SK-N-MC (cell line): Measurements from ENCODE around the gene RNF13.

Experiments used
- DNase-seq: peaks from one replicate; pipeline ENCODE4 v3.0.0-alpha.2; 2011; ENCODE audit warnings: low read depth, low spot score
- H3K27ac ChIP-seq: fragments of 200-600 bp; sonication (generic); 2 replicates; pipeline ENCODE4 v1.5.1; 2016; ENCODE audit warnings: mixed run types
- H3K36me3 ChIP-seq: fragments of 200-600 bp; sonication (generic); 2 replicates; pipeline ENCODE4 v1.6.1; 2017; ENCODE audit warnings: antibody characterized with exemption, low read length, mixed read lengths; ENCODE audit not compliant: insufficient read depth
- H3K4me3 ChIP-seq: fragments of 200-600 bp; sonication (generic); 2 replicates; pipeline ENCODE4 v1.5.1; 2016
- H3K9ac ChIP-seq: fragments of 200-600 bp; sonication (generic); 2 replicates; pipeline ENCODE4 v1.8.0; 2017; ENCODE audit warnings: mixed run types, mixed read lengths; ENCODE audit not compliant: insufficient read length
- H3K9me3 ChIP-seq: fragments of 200-600 bp; sonication (generic); 2 replicates; pipeline ENCODE4 v1.6.1; 2017; ENCODE audit warnings: low read depth, mild to moderate bottlenecking, antibody characterized with exemption, low read length, moderate library complexity, mixed read lengths
- EZH2 ChIP-seq: fragments of 200-600 bp; sonication (generic); IDR thresholded peaks from one replicate; pipeline ENCODE4 v1.6.1; 2017; ENCODE audit warnings: antibody characterized with exemption
- FOXP2 ChIP-seq: optimal IDR thresholded peaks from 2 replicates; pipeline ENCODE3; 2011; ENCODE audit warnings: mild to moderate bottlenecking, moderate library complexity; ENCODE audit not compliant: insufficient read depth; ENCODE audit errors: extremely low read length, control extremely low read depth
- POLR2AphosphoS5 ChIP-seq: IDR thresholded peaks from 2 replicates; pipeline ENCODE4 v1.6.1; 2012; ENCODE audit warnings: mild to moderate bottlenecking, low read depth, low read length, borderline replicate concordance

Gene RNF13

GRCh38 chr3:149812606-149813366 lies at the start of gene RNF13:
Gene RNF13, plus strand, starts transcription at chr3:149813215. Its CDS starts 32,812 bp downstream, at chr3:149846027.
- no peak for TF ChIP-seq EZH2
- peak; percentile 89 for TF ChIP-seq POLR2AphosphoS5
- peak; percentile 64 for TF ChIP-seq FOXP2
- H3K27ac ChIP-seq: peak within 1 kb of the TSS; percentile 42; the same call in 1 of the 2 replicates
- no peaks in the 10 kb centered on the region for H3K9me3 ChIP-seq
- H3K36me3 ChIP-seq: no peaks in the 10 kb centered on the region; the same call in 1 of the 2 replicates
- peak within 1 kb of the TSS; percentile 84 for H3K9ac ChIP-seq
- DNase-seq: peak; percentile 87
- peak within 1 kb of the TSS; percentile 87 for H3K4me3 ChIP-seq

GRCh38 chr3:149763565-149764195 lies 49.3 kb upstream of the RNF13 start:
- no peak overlapping the region for H3K27ac ChIP-seq
- TF ChIP-seq POLR2AphosphoS5 (no peak), FOXP2 (no peak), EZH2 (no peak)
- H3K9ac ChIP-seq: no peak overlapping the region

GRCh38 chr3:149764302-149764701 lies 48.7 kb upstream of the RNF13 start:
- Histone ChIP-seq H3K27ac (no peak overlapping the region), H3K36me3 (no peaks in the 10 kb centered on the region)
- TF ChIP-seq FOXP2: no peak
- TF ChIP-seq POLR2AphosphoS5: no peak
- no peak for TF ChIP-seq EZH2

More at GRCh38 chr3:149763565-149764195, 49.3 kb upstream of the RNF13 start:
- H3K9me3 ChIP-seq: no peaks in the 10 kb centered on the region
- no peaks in the 10 kb centered on the region for H3K36me3 ChIP-seq
- H3K4me3 ChIP-seq: no peak overlapping the region
- DNase-seq: no peak

GRCh38 chr3:149765762-149766334 lies 47.2 kb upstream of the RNF13 start:
- H3K4me3 ChIP-seq: no peak overlapping the region
- no peak overlapping the region for H3K9ac ChIP-seq
- peak; percentile 26 for DNase-seq
- no peaks in the 10 kb centered on the region for H3K36me3 ChIP-seq
- no peak for TF ChIP-seq EZH2
- no peak for TF ChIP-seq POLR2AphosphoS5
- TF ChIP-seq FOXP2: no peak
- H3K27ac ChIP-seq: no peak overlapping the region
- H3K9me3 ChIP-seq: no peaks in the 10 kb centered on the region

More at GRCh38 chr3:149764302-149764701, 48.7 kb upstream of the RNF13 start:
- Histone ChIP-seq H3K4me3 (no peak overlapping the region), H3K9me3 (no peaks in the 10 kb centered on the region), H3K9ac (no peak overlapping the region)
- DNase-seq: no peak

- H3K9ac ChIP-seq: no peak overlapping the region
- no peaks in the 10 kb centered on the region for H3K9me3 ChIP-seq
- no peak overlapping the region for H3K4me3 ChIP-seq
- H3K27ac ChIP-seq: no peak overlapping the region
- TF ChIP-seq FOXP2 (no peak), EZH2 (no peak), POLR2AphosphoS5 (no peak)
- no peak for DNase-seq
- no peaks in the 10 kb centered on the region for H3K36me3 ChIP-seq
These were observed 45.3 kb upstream of the RNF13 start for GRCh38 chr3:149767720-149768119.

GRCh38 chr3:149768704-149769103 lies 44.3 kb upstream of the RNF13 start:
- TF ChIP-seq EZH2: no peak
- no peak for TF ChIP-seq POLR2AphosphoS5
- TF ChIP-seq FOXP2: no peak
- no peak overlapping the region for H3K4me3 ChIP-seq
- no peak overlapping the region for H3K27ac ChIP-seq
- H3K9me3 ChIP-seq: no peaks in the 10 kb centered on the region
- no peak for DNase-seq
- H3K36me3 ChIP-seq: no peaks in the 10 kb centered on the region
- no peak overlapping the region for H3K9ac ChIP-seq

GRCh38 chr3:149770246-149770645 lies 42.8 kb upstream of the RNF13 start:
- Histone ChIP-seq H3K36me3 (no peaks in the 10 kb centered on the region), H3K9me3 (no peaks in the 10 kb centered on the region), H3K4me3 (no peak overlapping the region), H3K9ac (no peak overlapping the region), H3K27ac (no peak overlapping the region)
- no peak for DNase-seq
- TF ChIP-seq FOXP2 (no peak), EZH2 (no peak)

- DNase-seq: no peak
- no peak overlapping the region for H3K9ac ChIP-seq
- no peak for TF ChIP-seq FOXP2
- no peak for TF ChIP-seq EZH2
- TF ChIP-seq POLR2AphosphoS5: no peak
- H3K27ac ChIP-seq: no peak overlapping the region
- no peaks in the 10 kb centered on the region for H3K9me3 ChIP-seq
- H3K36me3 ChIP-seq: no peaks in the 10 kb centered on the region
- H3K4me3 ChIP-seq: no peak overlapping the region
These were observed 41.3 kb upstream of the RNF13 start for GRCh38 chr3:149771652-149772271.
